H7 (cell line): Measurements from ENCODE around the gene SLIT3. TPM values are rescaled to one million over a fixed set of nuclear protein-coding genes. Genes with fewer than 3 reads are reported as not detected.
A peak's percentile ranks its signal among the peaks of the same experiment; 100 is the strongest.
"Not testable (repeated sequence)": the region's sequence is repeated elsewhere in the genome, so short reads cannot be mapped to it uniquely, and the experiment has no call there.

Experiments used
- DNase-seq: peaks from one replicate; pipeline ENCODE4 v3.0.0; 2012
- H3K27me3 ChIP-seq: 2 replicates; pipeline ENCODE4 v1.6.0; 2011; ENCODE audit warnings: mild to moderate bottlenecking, low read length; ENCODE audit not compliant: control insufficient read depth, insufficient read depth
- H3K36me3 ChIP-seq: replicated peaks from 2 replicates; pipeline ENCODE4 v1.5.1; 2011; ENCODE audit warnings: low read length; ENCODE audit not compliant: control insufficient read depth, insufficient read depth
- H3K4me3 ChIP-seq: 2 replicates; pipeline ENCODE4 v1.5.1; 2011; ENCODE audit warnings: low read depth, mild to moderate bottlenecking, control low read depth, low read length, moderate library complexity; ENCODE audit not compliant: insufficient read depth
- total RNA-seq: library from RNA; depleted of rRNA; stranded (reverse); fragments of >200 nt; shearing (Covaris generic); gene quantifications from 2 replicates; pipeline ENCODE4 v1.2.3, GENCODE V29; 2014

The SLIT3 gene
- total RNA-seq, 1 experiment from 2014 or later = 0.97 TPM

DNA sequence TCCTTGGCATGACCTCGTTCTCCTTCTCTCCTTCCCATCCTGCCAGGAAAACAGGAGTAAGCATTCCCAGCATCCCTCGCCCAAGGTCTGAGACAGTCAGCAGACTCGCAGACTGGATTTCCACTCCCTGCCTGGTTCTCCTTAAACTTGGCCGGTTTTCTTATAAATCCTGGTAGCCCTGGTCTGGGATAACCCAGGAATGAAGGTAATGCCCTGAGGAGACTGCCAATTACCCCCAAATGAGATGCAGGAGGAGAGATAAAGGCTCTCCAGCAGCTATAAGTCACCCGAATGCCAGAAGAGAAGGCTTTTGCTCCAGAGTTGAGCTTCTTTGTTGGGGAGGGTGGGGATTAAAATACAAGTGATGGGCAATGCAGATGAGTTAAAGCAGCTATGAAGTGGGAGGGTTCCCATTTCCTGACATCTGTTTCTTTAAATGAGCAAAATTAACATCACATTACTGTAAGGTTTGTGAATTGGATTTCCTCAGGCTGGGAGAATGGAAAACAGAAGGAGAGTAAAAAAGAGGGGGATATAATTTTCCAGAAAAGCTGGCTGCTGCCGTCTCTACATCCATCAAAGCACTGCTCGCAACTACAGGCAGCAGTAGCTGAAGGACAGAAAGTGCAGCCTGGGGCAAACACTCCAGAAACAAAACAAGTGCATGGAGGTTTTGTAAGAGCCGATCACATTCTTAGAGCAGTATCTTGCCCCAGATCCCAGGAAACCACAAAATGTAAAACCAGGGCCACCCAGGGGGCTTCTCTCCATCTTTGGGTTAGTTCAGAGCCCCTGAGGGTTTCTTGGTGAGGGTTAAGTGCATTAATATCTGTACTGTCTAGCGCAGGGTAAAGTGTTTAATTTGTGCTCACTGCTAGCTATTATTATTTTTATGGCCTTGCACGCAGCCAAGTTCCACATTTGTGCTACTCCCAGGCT, 544.2 kb downstream of the SLIT3 start:
- no peak for DNase-seq
- H3K36me3 ChIP-seq = no peaks in the 10 kb centered on the region
- no peak overlapping the region for H3K4me3 ChIP-seq
- no peaks in the 10 kb centered on the region; the same call in 1 of the 2 replicates for H3K27me3 ChIP-seq

DNA sequence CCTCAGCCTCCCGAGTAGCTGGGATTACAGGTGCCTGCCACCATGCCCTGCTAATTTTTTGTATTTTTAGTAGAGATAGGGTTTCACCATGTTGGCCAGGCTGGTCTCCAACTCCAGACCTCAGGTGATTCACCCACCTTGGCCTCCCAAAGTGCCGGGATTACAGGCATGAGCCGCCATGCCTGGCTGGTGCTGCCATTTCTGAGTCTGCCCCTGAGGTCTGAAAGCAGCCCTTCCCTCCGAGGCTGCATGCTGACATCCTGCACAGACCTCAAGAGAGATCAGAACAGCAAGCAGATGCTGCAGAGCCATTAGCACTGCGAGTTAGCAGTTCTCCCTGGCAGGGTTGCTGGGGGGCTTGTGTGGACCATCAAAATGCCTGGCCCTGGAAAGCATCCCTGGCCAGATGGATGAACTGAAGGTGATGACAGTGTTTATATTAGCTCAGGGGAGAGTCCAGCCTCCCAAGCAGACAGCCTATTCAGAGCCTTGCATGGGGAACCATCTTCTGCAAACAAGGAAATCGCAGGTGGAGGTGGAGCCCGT, 545.3 kb downstream of the SLIT3 start:
- no peak for DNase-seq
- no peaks in the 10 kb centered on the region; the same call in 1 of the 2 replicates for H3K27me3 ChIP-seq
- H3K4me3 ChIP-seq = no peak overlapping the region
- H3K36me3 ChIP-seq = no peaks in the 10 kb centered on the region

- Histone ChIP-seq H3K4me3 (no peak overlapping the region), H3K36me3 (no peaks in the 10 kb centered on the region), H3K27me3 (no peaks in the 10 kb centered on the region; the same call in 1 of the 2 replicates)
- DNase-seq = no peak
These were observed 547.2 kb downstream of the SLIT3 start for GRCh38 chr5:168753691-168754254.

DNA sequence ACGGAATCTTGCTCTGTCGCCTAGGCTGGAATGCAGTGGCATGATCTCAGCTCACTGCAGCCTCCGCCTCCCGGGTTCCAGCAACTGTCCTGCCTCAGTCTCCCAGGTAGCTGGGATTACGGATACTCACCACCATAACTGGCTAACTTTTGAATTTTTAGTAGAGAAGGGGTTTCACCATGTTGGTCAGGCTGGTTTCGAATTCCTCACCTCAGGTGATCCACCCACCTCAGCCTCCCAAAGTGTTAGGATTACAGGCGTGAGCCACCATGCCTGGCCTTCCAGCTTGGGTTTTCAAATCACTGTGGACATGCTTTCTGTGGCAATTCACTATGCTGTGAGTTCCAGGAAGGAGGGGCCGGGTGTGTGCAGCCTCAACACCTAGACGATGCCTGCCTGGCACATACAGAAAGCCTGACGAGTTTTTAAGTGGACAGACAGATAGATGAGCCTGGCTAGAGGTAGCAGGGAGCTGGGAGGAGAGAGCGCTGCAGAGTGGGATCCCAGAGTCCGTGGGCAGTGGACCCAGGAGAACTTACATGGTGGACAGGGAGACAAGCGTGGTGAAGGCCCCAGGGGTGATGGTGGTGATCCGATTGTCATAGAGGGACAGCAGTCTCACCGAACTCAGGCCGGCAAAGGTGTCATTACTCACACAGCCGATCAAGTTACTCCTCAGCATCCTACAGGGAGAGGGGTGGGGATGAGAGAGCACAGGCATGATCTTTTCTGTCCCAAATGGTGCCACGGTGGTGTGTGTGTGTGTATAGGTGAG, 548.3 kb downstream of the SLIT3 start:
- H3K4me3 ChIP-seq = no peak overlapping the region
- peaks cover 2% of the 10 kb centered on the region for H3K27me3 ChIP-seq
- no peaks in the 10 kb centered on the region for H3K36me3 ChIP-seq
- DNase-seq = no peak

DNA sequence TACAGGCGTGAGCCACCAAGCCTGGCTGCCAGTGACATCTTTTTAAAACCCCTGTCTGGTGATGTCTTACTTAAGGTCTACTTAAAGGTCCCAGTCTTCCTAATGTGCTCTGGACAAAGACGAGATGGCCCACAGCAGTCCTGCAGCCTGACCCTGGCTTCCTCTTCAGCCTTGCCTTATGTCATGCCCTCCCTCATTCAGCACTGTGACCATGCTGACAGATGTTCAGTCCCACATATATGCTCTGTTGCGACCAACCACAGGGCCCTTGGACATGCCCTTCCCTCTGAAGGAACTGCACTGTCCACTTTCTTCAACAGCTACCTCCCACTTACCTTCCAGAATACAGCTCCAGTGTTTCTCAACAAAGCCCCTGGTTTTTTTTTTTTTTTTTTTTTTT, 548.9 kb downstream of the SLIT3 start:
- no peak for DNase-seq
- peaks cover 2% of the 10 kb centered on the region for H3K27me3 ChIP-seq

GRCh38 chr5:168750926-168751325, 550.0 kb downstream of the SLIT3 start:
- peaks cover 2% of the 10 kb centered on the region for H3K27me3 ChIP-seq
- H3K4me3 ChIP-seq = no peak overlapping the region
- DNase-seq = no peak
- no peaks in the 10 kb centered on the region for H3K36me3 ChIP-seq

More for the DNA sequence above, 548.9 kb downstream of the SLIT3 start:
- no peaks in the 10 kb centered on the region for H3K36me3 ChIP-seq
- no peak overlapping the region for H3K4me3 ChIP-seq

DNA sequence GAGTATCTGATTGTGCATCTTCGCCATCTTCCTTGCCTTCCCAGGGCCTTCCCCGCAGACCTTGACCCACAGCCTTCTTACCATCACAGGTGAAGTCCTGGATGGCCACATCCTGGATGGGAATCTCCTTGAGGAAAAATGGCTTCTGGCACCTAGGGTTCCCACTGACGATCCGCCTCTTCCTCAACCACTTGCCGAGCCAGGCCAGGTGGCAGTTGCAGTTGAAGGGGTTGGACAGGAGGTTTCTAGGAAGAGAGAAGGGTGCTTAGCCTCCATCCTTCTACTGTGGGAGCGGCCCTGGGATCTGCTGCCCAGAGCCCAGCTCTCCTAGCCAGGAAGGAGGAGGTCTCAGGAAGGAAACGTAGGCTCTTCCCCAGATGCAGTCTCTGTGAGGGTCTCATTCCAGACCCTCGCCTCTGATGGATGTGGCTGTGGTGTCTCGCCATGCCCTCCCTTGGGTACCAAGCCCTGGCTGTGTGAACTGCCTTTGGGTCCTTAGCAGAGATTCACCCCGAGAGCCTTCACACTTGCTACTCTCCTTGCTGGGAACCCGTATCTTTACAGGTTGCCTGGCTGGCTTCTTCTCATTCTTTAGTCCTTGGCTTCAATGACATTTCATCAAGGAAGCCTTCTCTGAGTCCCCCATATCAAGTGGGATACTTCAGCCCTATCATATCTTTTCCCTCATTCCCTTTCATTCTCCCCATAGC, 551.4 kb downstream of the SLIT3 start:
- Histone ChIP-seq H3K27me3 (peaks cover 2% of the 10 kb centered on the region), H3K36me3 (no peaks in the 10 kb centered on the region), H3K4me3 (no peak overlapping the region)
- DNase-seq = no peak

- Histone ChIP-seq H3K4me3 (no peak overlapping the region), H3K36me3 (no peaks in the 10 kb centered on the region), H3K27me3 (peaks cover 2% of the 10 kb centered on the region)
- peak; percentile 91 for DNase-seq
These were observed 552.8 kb downstream of the SLIT3 start for GRCh38 chr5:168747987-168748777.

- Histone ChIP-seq H3K36me3 (no peaks in the 10 kb centered on the region), H3K4me3 (no peak overlapping the region), H3K27me3 (peaks cover 2% of the 10 kb centered on the region)
- DNase-seq = no peak
These were observed 553.9 kb downstream of the SLIT3 start for GRCh38 chr5:168746893-168747640.

DNA sequence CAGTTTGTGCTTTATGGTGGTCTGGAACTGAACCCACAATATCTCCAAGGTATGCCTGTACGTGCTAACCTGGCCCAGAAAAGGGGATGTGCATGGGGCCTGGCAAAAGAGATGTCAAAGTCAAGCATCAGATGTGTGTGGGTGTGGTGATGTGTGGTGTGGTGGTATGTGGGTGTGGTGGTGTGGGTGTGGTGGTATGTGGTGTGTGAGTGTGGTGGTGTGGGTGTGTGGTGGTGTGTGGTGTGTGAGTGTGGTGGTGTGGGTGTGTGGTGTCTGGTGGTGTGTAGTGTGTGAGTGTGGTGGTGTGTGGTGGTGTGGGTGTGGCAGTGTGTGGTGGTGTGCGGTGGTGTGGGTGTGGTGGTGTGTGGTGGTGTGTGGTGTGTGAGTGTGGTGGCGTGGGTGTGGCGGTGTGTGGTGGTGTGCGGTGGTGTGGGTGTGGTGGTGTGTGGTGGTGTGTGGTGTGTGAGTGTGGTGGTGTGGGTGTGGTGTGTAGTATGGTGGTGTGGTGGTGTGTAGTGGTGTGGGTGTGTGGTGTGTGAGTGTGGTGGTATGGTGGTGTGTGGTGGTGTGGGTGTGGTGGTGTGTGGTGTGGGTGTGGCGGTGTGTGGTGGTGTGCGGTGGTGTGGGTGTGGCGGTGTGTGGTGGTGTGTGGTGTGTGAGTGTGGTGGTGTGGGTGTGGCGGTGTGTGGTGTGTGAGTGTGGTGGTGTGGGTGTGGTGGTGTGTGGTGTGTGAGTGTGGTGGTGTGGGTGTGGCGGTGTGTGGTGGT, 554.6 kb downstream of the SLIT3 start:
- H3K36me3 ChIP-seq, DNase-seq, H3K4me3 ChIP-seq, H3K27me3 ChIP-seq: not testable (repeated sequence)

GRCh38 chr5:168743617-168744016, 557.3 kb downstream of the SLIT3 start:
- no peaks in the 10 kb centered on the region for H3K36me3 ChIP-seq
- H3K4me3 ChIP-seq = no peak overlapping the region
- peaks cover 2% of the 10 kb centered on the region; the same call in 1 of the 2 replicates for H3K27me3 ChIP-seq
- no peak for DNase-seq

GRCh38 chr5:168742311-168742710, 558.6 kb downstream of the SLIT3 start:
- not testable (repeated sequence) for H3K27me3 ChIP-seq, DNase-seq, H3K36me3 ChIP-seq, H3K4me3 ChIP-seq
